H1 (cell line): ENCODE data around the gene THOP1. TPM values are rescaled to one million over a fixed set of nuclear protein-coding genes. Genes with fewer than 3 reads are reported as not detected.
A peak's percentile ranks its signal among the peaks of the same experiment; 100 is the strongest.

Experiments used
- ASH2L ChIP-seq: fragments of 200-600, 300-600 bp; sonication (generic); IDR thresholded peaks from one replicate; pipeline ENCODE4 v1.7.1; 2017; ENCODE audit warnings: low read length
- ATF3 ChIP-seq: IDR thresholded peaks from 2 replicates; pipeline ENCODE4 v1.6.1; 2011; ENCODE audit warnings: low read depth, mild to moderate bottlenecking, low read length; ENCODE audit not compliant: insufficient read depth
- CEBPB ChIP-seq: IDR thresholded peaks from 2 replicates; pipeline ENCODE4 v1.6.1; 2012; ENCODE audit warnings: low read depth, low read length
- CREB1 ChIP-seq: IDR thresholded peaks from 2 replicates; pipeline ENCODE4 v1.6.1; 2012; ENCODE audit warnings: inconsistent platforms
- JUND ChIP-seq: IDR thresholded peaks from 2 replicates; pipeline ENCODE4 v1.6.1; 2011; ENCODE audit warnings: mild to moderate bottlenecking, improper control_type of control experiment, low read length
- NRF1 ChIP-seq: IDR thresholded peaks from 2 replicates; pipeline ENCODE4 v1.6.1; 2011; ENCODE audit warnings: mild to moderate bottlenecking, low read depth, low read length, improper control_type of control experiment
- SUZ12 ChIP-seq: fragments of 200-600 bp; sonication (generic); IDR thresholded peaks from 2 replicates; pipeline ENCODE4 v1.6.1; 2012; ENCODE audit warnings: mild to moderate bottlenecking, inconsistent platforms, low read length, moderate library complexity, mixed read lengths
- TAF7 ChIP-seq: optimal IDR thresholded peaks from 2 replicates; pipeline ENCODE3; 2011; ENCODE audit warnings: low read depth, mild to moderate bottlenecking, inconsistent platforms, low read length, moderate library complexity, borderline replicate concordance
- polyA plus RNA-seq, 7 experiments: library from polyadenylated mRNA; depleted of rRNA in 3 of 7; stranded (reverse) in 5 of 7; unstranded in 2 of 7; fragments of >200 nt in 5 of 7; fragments of 200-250 nt in 2 of 7; gene quantifications; 1 replicate in 5 of 7; 2 replicates in 1 of 7; 4 replicates in 1 of 7; pipeline versions ENCODE4 v1.2.1 to v1.2.3, GENCODE V29; 2011 to 2013; ENCODE audit warnings: missing spikeins in 2 of 7, mixed read lengths in 2 of 7
- total RNA-seq: library from RNA; stranded (reverse); fragmentation: NEBNext Ultra II Directional; extraction: Animal tissue kit (Norgen Biotek cat#: 25700); gene quantifications from 2 replicates; pipeline ENCODE4 v1.2.1, GENCODE V29; 2021
- TF ChIP-seq, protein P1 (sequence below): IDR thresholded peaks from 2 replicates; pipeline ENCODE4 v1.6.1; 2011; ENCODE audit warnings: low read length, improper control_type of control experiment

THOP1 gene
- total and polyA plus RNA-seq, 2 of the 8 experiments (the other 6 are each of a cell fraction or from before 2014, with no cell fraction given): 136 to 159 TPM

- TF ChIP-seq CEBPB: peak; percentile 92
- TF ChIP-seq, protein P1, sequence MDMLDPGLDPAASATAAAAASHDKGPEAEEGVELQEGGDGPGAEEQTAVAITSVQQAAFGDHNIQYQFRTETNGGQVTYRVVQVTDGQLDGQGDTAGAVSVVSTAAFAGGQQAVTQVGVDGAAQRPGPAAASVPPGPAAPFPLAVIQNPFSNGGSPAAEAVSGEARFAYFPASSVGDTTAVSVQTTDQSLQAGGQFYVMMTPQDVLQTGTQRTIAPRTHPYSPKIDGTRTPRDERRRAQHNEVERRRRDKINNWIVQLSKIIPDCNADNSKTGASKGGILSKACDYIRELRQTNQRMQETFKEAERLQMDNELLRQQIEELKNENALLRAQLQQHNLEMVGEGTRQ: peak; percentile 98
- peak; percentile 98 for TF ChIP-seq CREB1
- TF ChIP-seq ATF3: peak; percentile 92
- TF ChIP-seq TAF7: peak; percentile 51
- no peak for TF ChIP-seq SUZ12
- TF ChIP-seq ASH2L: no peak
- peak; percentile 52 for TF ChIP-seq JUND
- TF ChIP-seq NRF1: peak; percentile 90
Observed at GRCh38 chr19:2782936-2783780, 2.1 kb upstream of the THOP1 start, which contains the start of gene SGTA (continued).
